NT2/D1 (cell line): ENCODE results near the gene KIAA1217.

Experiments used
- DNase-seq: peaks from one replicate; pipeline ENCODE4 v3.0.0-alpha.2; 2011; ENCODE audit warnings: low read depth, low spot score
- H3K27me3 ChIP-seq: 2 replicates; pipeline ENCODE4 v1.6.0; 2011; ENCODE audit warnings: mild to moderate bottlenecking; ENCODE audit not compliant: insufficient read length, insufficient read depth
- H3K36me3 ChIP-seq: 2 replicates; pipeline ENCODE4 v1.6.1; 2011; ENCODE audit warnings: mild to moderate bottlenecking, low read length, mixed read lengths; ENCODE audit not compliant: insufficient read depth, insufficient read length
- H3K4me1 ChIP-seq: 2 replicates; pipeline ENCODE4 v1.5.1; 2011; ENCODE audit not compliant: insufficient read depth, insufficient read length
- H3K4me3 ChIP-seq: 2 replicates; pipeline ENCODE4 v1.5.1; 2011; ENCODE audit warnings: low read depth; ENCODE audit not compliant: insufficient read length
- H3K9ac ChIP-seq: 2 replicates; pipeline ENCODE4 v1.6.0; 2011; ENCODE audit warnings: low read depth; ENCODE audit not compliant: insufficient read length
- H3K9me3 ChIP-seq: 2 replicates; pipeline ENCODE4 v1.5.1; 2011; ENCODE audit warnings: mild to moderate bottlenecking, low read length; ENCODE audit not compliant: insufficient read depth
- SUZ12 ChIP-seq: IDR thresholded peaks from 2 replicates; pipeline ENCODE4 v1.6.1; 2011; ENCODE audit not compliant: insufficient read length, insufficient read depth; ENCODE audit errors: extremely low read depth
- YY1 ChIP-seq: IDR thresholded peaks from 2 replicates; pipeline ENCODE4 v1.6.1; 2011; ENCODE audit not compliant: insufficient read length, insufficient read depth
- ZNF274 ChIP-seq: IDR thresholded peaks from 2 replicates; pipeline ENCODE4 v1.6.1; 2011; ENCODE audit warnings: mild to moderate bottlenecking, low read depth, low read length

KIAA1217 gene

DNA sequence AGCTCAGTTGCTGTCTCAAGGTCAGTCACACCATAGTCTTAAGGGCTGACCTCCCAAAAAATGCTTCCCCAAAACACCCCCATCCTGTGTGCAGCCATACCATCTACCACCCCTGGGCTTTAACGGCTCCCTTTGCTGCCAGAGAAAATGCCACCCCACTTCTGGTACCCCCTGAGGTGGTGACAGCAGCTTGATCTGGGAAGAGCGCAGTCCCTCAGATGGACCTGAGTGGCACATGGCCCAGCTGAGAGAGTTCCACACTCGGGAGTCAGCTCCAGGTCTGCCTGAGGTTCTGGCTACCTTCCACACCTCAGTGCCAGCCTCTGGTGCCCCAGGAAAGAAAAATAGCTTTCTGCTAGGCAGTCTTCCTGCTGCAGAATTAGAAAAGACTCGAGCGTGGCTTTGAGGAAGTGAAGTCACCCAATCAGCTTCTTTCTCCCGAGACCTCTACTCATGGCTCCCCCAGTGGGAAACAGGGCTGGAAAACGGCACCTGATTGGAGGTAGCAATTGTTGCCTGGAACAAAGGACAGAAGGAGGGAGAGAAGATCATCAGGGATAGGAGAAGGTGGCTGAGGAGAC lies 363.0 kb downstream of the KIAA1217 start:
- Histone ChIP-seq H3K27me3 (no peaks in the 10 kb centered on the region), H3K4me3 (no peak overlapping the region)

DNA sequence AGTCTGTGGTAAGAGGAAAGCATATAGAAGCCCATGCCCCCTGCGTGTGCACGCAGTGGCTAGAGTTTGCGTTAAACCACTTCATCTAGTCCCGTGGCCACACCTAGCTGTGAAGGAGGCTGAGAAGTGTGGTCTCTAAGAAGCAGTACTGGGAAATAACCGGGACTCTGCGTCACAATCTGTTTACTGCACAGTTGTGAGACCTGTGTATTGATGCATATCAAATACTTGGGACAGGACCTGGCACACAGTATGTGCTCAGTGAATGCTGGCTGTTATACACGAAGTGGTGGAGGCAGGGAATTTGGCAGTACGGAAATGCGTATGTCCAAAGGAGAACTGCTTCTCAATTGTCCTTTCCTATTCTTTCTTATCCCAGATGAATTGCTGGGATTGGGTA lies 365.2 kb downstream of the KIAA1217 start:
- Histone ChIP-seq H3K4me1 (peaks cover 8% of the 10 kb centered on the region), H3K36me3 (no peaks in the 10 kb centered on the region), H3K9ac (no peak overlapping the region), H3K4me3 (no peak overlapping the region), H3K9me3 (no peaks in the 10 kb centered on the region), H3K27me3 (no peaks in the 10 kb centered on the region)
- DNase-seq, result no peak
- TF ChIP-seq ZNF274 (no peak), SUZ12 (no peak), YY1 (no peak)

More for the DNA sequence above, 363.0 kb downstream of the KIAA1217 start:
- peaks cover 8% of the 10 kb centered on the region for H3K4me1 ChIP-seq
- DNase-seq, result no peak
- TF ChIP-seq YY1 (no peak), ZNF274 (no peak), SUZ12 (no peak)
- no peaks in the 10 kb centered on the region for H3K36me3 ChIP-seq
- H3K9me3 ChIP-seq, result no peaks in the 10 kb centered on the region
- H3K9ac ChIP-seq, result no peak overlapping the region

DNA sequence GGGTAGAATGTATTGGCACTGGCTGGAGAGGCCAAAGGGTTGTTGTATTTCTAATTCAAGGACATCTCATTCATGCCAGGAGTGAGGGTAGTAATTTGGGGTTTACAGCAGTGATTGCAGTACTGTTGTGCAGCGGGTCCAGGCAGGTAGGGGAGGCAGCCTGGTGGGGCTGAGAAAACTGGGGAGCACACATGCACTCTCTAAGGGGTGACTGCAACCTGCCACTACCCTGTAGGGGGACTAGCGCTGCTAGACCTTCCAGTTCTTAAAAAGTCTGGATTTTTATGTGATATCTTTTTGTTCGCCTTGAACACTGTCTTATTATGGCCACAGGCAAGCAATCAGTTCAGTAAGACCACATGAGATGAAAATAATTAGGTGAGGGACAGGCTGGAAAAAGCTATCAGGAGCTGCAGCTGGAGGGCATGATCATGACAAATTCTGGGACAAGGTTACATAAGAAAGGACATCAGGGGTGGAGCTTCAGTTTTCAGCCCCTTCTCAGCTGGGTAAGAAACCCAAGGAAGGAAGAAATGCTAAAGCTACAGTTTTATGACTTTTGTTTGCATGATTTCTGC lies 365.7 kb downstream of the KIAA1217 start:
- Histone ChIP-seq H3K27me3 (no peaks in the 10 kb centered on the region), H3K9ac (no peak overlapping the region), H3K4me3 (no peak overlapping the region), H3K36me3 (no peaks in the 10 kb centered on the region), H3K4me1 (peaks cover 6% of the 10 kb centered on the region), H3K9me3 (no peaks in the 10 kb centered on the region)
- TF ChIP-seq ZNF274, result no peak
- no peak for TF ChIP-seq SUZ12
- TF ChIP-seq YY1, result no peak
- DNase-seq, result no peak

DNA sequence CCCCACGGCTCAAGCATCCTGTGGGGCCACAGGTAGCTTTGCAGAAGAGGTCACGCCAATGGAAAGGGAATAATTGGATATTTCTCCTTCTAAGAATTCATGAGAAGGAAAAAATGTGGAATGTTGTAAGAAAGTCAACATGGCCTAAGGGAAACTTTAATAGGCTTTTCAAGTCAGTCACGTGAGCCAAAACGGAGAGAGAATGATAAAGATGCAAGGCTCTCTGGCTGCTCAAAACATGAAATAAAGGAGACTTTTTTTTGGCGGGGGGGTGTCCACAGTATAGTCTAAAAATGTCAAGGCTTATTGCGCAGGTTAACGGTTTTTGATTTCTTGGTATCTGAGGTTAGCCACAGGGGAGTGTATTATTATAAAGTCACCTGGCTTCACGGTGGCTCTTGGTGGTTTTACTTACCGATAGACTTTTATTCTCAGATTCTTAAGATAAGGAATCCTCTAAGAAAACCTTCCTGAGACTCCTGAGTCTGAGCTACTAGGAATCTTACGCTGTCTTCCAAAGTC lies 366.6 kb downstream of the KIAA1217 start:
- Histone ChIP-seq H3K4me3 (no peak overlapping the region), H3K36me3 (no peaks in the 10 kb centered on the region), H3K9me3 (no peaks in the 10 kb centered on the region), H3K4me1 (peaks cover 4% of the 10 kb centered on the region), H3K9ac (no peak overlapping the region), H3K27me3 (no peaks in the 10 kb centered on the region)
- TF ChIP-seq YY1, result no peak
- no peak for TF ChIP-seq ZNF274
- no peak for TF ChIP-seq SUZ12
- DNase-seq, result no peak

DNA sequence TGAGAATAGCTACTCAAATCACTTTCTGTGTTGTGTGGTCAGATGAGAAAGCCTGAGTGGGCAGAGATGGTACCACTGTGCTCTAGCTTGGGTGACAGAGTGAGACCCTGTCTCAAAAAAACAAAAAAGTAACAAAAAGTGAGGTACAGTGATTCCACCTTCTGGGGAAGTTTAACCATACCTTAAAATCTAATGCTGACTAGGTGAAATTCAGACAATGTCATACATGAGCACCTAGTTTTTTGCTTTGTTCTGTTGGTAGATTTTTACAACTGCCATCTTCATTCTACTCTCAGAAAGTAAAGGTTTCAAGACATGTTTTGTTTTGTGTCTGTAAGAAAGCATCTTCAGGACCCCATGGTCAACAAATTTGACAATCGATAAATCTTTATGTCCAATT lies 370.5 kb downstream of the KIAA1217 start:
- no peaks in the 10 kb centered on the region for H3K9me3 ChIP-seq
- no peak overlapping the region for H3K4me3 ChIP-seq
- H3K4me1 ChIP-seq, result no peaks in the 10 kb centered on the region
- peaks cover 5% of the 10 kb centered on the region for H3K36me3 ChIP-seq
- no peak for DNase-seq
- TF ChIP-seq YY1, result no peak
- no peak for TF ChIP-seq ZNF274
- TF ChIP-seq SUZ12, result no peak
- H3K27me3 ChIP-seq, result no peaks in the 10 kb centered on the region
- no peak overlapping the region for H3K9ac ChIP-seq

DNA sequence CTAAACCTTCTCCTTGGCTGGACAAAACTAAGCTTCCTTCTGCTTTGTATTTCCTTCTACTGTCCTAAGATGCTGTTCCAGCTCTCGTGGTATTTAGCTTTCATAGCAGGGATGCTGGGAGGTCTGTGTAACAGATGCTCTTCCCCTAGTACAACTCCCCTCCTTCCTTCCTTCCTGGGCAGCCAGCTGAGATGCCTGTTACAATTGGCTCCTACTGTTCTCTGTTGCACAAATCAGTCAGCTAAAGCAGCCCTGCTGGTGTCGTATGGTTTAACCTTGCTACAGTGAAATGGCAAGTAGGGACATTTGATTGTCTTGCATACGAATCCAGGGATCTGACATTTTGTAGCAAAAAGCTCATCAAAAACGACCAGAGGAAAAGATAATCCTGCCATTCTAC lies 371.0 kb downstream of the KIAA1217 start:
- H3K4me3 ChIP-seq, result no peak overlapping the region
- no peak overlapping the region for H3K9ac ChIP-seq
- no peaks in the 10 kb centered on the region for H3K4me1 ChIP-seq
- TF ChIP-seq YY1 (no peak), ZNF274 (no peak), SUZ12 (no peak)
- H3K9me3 ChIP-seq, result no peaks in the 10 kb centered on the region
- H3K36me3 ChIP-seq, result peaks cover 5% of the 10 kb centered on the region
- no peaks in the 10 kb centered on the region for H3K27me3 ChIP-seq
- peak; percentile 11 for DNase-seq

DNA sequence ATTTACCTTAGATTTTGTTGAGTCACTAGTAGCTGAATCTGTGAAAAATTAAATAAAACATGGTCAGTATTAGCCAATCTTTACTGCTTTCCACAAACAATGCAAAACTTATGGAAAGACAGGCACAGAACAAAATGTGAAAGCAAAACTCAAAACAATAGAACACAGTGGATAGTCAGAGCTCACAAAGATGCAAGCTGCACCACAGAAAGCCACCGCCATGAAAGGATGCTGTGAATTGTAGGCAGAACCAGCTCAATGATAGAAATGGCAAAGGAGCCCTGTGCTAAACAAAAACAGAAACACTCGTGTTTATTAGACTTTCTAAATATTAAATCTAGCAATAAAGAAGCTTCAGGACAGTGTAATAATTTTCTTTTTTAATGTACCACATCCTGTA lies 380.3 kb downstream of the KIAA1217 start:
- Histone ChIP-seq H3K4me3 (no peak overlapping the region), H3K36me3 (peaks cover 65% of the 10 kb centered on the region), H3K27me3 (no peaks in the 10 kb centered on the region), H3K4me1 (no peaks in the 10 kb centered on the region), H3K9me3 (no peaks in the 10 kb centered on the region), H3K9ac (no peak overlapping the region)
- TF ChIP-seq ZNF274 (no peak), SUZ12 (no peak), YY1 (no peak)
- no peak for DNase-seq
